SH-SY5Y (cell line): ENCODE data around the gene CACNA2D2.

Experiments
- GATA2 ChIP-seq: IDR thresholded peaks from 2 replicates; pipeline ENCODE4 v1.6.1; 2011; ENCODE audit warnings: mild to moderate bottlenecking, low read depth, low read length
- GATA3 ChIP-seq: IDR thresholded peaks from 2 replicates; pipeline ENCODE4 v1.6.1; 2011; ENCODE audit warnings: low read depth, mild to moderate bottlenecking, low read length, moderate library complexity

GRCh38 chr3:50532062-50532705 is 28.8 kb upstream of the CACNA2D2 start:
- no peak for TF ChIP-seq GATA2
- TF ChIP-seq GATA3: no peak
